ENCODE results near the gene CDH13.

The CDH13 gene

DNA sequence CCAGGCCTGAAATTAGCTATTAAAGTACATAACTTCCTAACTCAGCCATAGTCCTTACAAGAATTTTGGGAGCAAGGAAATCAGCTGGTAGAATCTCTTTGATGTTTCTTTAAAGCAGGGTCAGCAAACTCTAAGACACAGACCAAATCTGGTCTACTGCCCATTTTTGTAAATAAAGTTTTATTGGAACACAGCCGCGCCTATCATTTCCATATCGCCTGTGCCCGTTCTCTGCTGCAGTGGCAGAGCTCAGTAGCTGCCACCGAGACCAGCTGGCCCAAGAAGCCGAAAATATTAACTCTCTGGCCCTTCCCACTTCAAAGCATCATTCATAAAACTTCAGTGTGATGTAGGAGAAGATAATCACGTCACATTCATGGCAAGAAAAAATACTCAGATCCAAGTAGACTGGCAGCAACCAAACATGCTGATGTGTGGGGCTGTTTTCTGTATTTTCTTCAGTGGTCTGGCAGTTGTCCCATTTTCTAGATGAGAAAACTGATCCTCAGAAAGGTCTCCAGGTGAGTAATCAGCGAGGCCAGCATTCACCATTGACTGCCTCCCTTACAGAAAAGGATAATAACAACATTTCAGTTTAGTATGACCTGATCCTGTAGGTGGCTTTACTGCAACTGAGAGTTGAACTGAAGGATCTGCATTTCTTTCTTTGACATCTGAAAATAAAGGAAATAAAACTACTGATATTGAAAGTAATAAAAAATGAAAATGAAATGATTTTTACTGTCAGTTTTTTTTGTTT lies 1163.1 kb downstream of the CDH13 start:
- no peak overlapping the region for H3K4me3 ChIP-seq (ENCODE audit: low read depth, low read length)
- in situ Hi-C loops (cut with HindIII; ENCODE audit: low sequenced_read_pairs): no loop called here
- no peak for DNase-seq (ENCODE audit: low read depth)
- TF ChIP-seq, protein P1, sequence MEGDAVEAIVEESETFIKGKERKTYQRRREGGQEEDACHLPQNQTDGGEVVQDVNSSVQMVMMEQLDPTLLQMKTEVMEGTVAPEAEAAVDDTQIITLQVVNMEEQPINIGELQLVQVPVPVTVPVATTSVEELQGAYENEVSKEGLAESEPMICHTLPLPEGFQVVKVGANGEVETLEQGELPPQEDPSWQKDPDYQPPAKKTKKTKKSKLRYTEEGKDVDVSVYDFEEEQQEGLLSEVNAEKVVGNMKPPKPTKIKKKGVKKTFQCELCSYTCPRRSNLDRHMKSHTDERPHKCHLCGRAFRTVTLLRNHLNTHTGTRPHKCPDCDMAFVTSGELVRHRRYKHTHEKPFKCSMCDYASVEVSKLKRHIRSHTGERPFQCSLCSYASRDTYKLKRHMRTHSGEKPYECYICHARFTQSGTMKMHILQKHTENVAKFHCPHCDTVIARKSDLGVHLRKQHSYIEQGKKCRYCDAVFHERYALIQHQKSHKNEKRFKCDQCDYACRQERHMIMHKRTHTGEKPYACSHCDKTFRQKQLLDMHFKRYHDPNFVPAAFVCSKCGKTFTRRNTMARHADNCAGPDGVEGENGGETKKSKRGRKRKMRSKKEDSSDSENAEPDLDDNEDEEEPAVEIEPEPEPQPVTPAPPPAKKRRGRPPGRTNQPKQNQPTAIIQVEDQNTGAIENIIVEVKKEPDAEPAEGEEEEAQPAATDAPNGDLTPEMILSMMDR (IDR thresholded peaks at IDR 0.05; ENCODE audit: low read depth, low read length, missing control alignments): no peak

- no peak overlapping the region for H3K4me3 ChIP-seq (ENCODE audit: low read depth, low read length)
- in situ Hi-C loops (cut with HindIII; ENCODE audit: low sequenced_read_pairs): no loop called here
- DNase-seq (ENCODE audit: low read depth): no peak
- TF ChIP-seq, protein P1 (IDR thresholded peaks at IDR 0.05; ENCODE audit: low read depth, low read length, missing control alignments): no peak
Observed at GRCh38 chr16:83791916-83792315, 1165.1 kb downstream of the CDH13 start.

GRCh38 chr16:83792391-83792790 lies 1165.6 kb downstream of the CDH13 start:
- no peak for DNase-seq (ENCODE audit: low read depth)
- TF ChIP-seq, protein P1 (IDR thresholded peaks at IDR 0.05; ENCODE audit: low read depth, low read length, missing control alignments): no peak
- no peak overlapping the region for H3K4me3 ChIP-seq (ENCODE audit: low read depth, low read length)
- in situ Hi-C loops (cut with HindIII; ENCODE audit: low sequenced_read_pairs): no loop called here

DNA sequence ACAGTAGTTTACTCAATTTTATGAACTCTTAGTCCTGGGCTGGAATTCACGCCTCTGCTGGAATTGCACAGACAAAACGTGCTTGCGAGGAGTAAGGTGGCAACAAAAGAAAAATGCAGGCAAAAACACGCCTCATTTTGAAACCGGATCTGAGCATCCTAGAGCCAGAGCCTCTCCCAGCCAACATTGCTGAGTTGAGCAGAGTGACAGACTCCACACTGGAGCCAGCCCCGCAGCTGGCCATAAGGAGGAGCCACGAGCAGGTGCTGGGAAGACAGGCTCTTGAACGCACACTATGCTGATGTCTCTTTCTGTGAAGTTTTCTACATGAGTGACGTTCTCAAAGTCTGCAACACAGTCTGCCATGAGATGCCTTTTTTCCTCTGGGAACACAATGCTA lies 1166.4 kb downstream of the CDH13 start:
- in situ Hi-C loops (cut with HindIII; ENCODE audit: low sequenced_read_pairs): no loop called here
- DNase-seq (ENCODE audit: low read depth): no peak
- H3K4me3 ChIP-seq (ENCODE audit: low read depth, low read length): no peak overlapping the region
- TF ChIP-seq, protein P1 (IDR thresholded peaks at IDR 0.05; ENCODE audit: low read depth, low read length, missing control alignments): no peak

GRCh38 chr16:83794860-83795554 lies 1168.2 kb downstream of the CDH13 start:
- in situ Hi-C loops (cut with HindIII; ENCODE audit: low sequenced_read_pairs): no loop called here
- no peak for DNase-seq (ENCODE audit: low read depth)
- no peak overlapping the region for H3K4me3 ChIP-seq (ENCODE audit: low read depth, low read length)
- TF ChIP-seq, protein P1 (IDR thresholded peaks at IDR 0.05; ENCODE audit: low read depth, low read length, missing control alignments): no peak

DNA sequence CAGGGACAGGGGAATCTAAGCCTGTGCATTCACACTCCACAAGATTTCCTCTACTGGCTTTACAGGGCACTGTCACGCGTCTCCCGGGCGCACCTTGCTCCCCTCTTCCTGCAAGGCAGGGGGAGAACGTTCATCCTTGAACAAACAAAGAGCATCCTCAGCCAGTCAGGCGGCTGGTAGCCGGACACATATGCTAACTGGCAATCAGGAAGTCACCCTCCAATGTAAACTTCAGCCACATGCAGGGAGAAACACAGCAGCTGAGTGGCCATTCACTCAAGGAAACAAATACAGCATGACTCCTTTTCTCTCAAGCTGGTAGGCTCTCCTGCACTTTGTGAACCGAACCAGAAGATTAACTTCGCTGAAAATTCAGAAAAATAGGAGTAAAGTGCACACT lies 1170.2 kb downstream of the CDH13 start:
- in situ Hi-C loops (cut with HindIII; ENCODE audit: low sequenced_read_pairs): no loop called here
- TF ChIP-seq, protein P1 (IDR thresholded peaks at IDR 0.05; ENCODE audit: low read depth, low read length, missing control alignments): no peak
- H3K4me3 ChIP-seq (ENCODE audit: low read depth, low read length): no peak overlapping the region
- DNase-seq (ENCODE audit: low read depth): no peak
